SK-N-SH treated with all-trans-retinoic acid at 6 μM for 48 hours (cell line): ENCODE measurements around the gene GPRC5B.

ENCODE experiments used
- ARNTL ChIP-seq: fragments of 450-650 bp; formaldehyde crosslinking; IDR thresholded peaks from 2 replicates; pipeline ENCODE4 v1.5.0; 2020; ENCODE audit warnings: low read depth, mild to moderate bottlenecking, moderate library complexity, borderline replicate concordance
- BACH2 ChIP-seq: fragments of 250-450 bp; sonication (Bioruptor Pico); IDR thresholded peaks from 2 replicates; pipeline ENCODE4 v1.9.0; 2021; ENCODE audit warnings: mild to moderate bottlenecking, borderline replicate concordance
- GLIS3 ChIP-seq: fragments of 250-450 bp; sonication (Bioruptor Pico); IDR thresholded peaks from 2 replicates; pipeline ENCODE4 v1.5.0; 2020; ENCODE audit warnings: mild to moderate bottlenecking, moderate library complexity
- ISL1 ChIP-seq: fragments of 250-450 bp; sonication (Bioruptor Pico); IDR thresholded peaks from 2 replicates; pipeline ENCODE4 v2.1.2; 2022; ENCODE audit warnings: mild to moderate bottlenecking, moderate library complexity
- OSR1 ChIP-seq: fragments of 250-450 bp; sonication (Bioruptor Pico); IDR thresholded peaks from 2 replicates; pipeline ENCODE4 v1.8.0; 2022; ENCODE audit warnings: moderate library complexity, mild to moderate bottlenecking, inconsistent platforms
- PATZ1 ChIP-seq: fragments of 250-450 bp; sonication (Bioruptor Pico); IDR thresholded peaks from 2 replicates; pipeline ENCODE4 v1.8.0; 2020; ENCODE audit warnings: mild to moderate bottlenecking, moderate library complexity, borderline replicate concordance
- RARB ChIP-seq: fragments of 250-450 bp; sonication (Bioruptor Pico); IDR thresholded peaks from 2 replicates; pipeline ENCODE4 v1.8.0; 2021; ENCODE audit warnings: mild to moderate bottlenecking, moderate library complexity
- TCF4 ChIP-seq: fragments of 250-450 bp; sonication (Bioruptor Pico); IDR thresholded peaks from 2 replicates; pipeline ENCODE4 v1.8.0; 2021; ENCODE audit warnings: mild to moderate bottlenecking, moderate library complexity, borderline replicate concordance
- ZFP30 ChIP-seq: fragments of 450-650 bp; formaldehyde crosslinking; IDR thresholded peaks from 2 replicates; pipeline ENCODE4 v1.5.0; 2022; ENCODE audit warnings: mild to moderate bottlenecking, moderate library complexity

- no peak for TF ChIP-seq OSR1 (CRISPR knock-in tag)
- no peak for TF ChIP-seq ARNTL (CRISPR knock-in tag)
- no peak for TF ChIP-seq ISL1 (CRISPR knock-in tag)
- no peak for TF ChIP-seq PATZ1 (CRISPR knock-in tag)
- TF ChIP-seq TCF4 (CRISPR knock-in tag) = no peak
- no peak for TF ChIP-seq GLIS3 (CRISPR knock-in tag)
- TF ChIP-seq RARB = no peak
- no peak for TF ChIP-seq ZFP30 (CRISPR knock-in tag)
- no peak for TF ChIP-seq BACH2
Observed at GRCh38 chr16:19840524-19841110, 44.0 kb downstream of the GPRC5B start.
